Colonic mucosa (tissue), 4 donors: Measurements from ENCODE around the gene CTIF. TPM values are rescaled to one million over a fixed set of nuclear protein-coding genes. Genes with fewer than 3 reads are reported as not detected.

Experiments used
- DNase-seq: peaks from one replicate; pipeline ENCODE4 v3.0.0-alpha.2; 2020
- H3K27ac ChIP-seq: fragments of 200-600 bp; one replicate; pipeline ENCODE4 v1.8.0; 2021
- H3K27me3 ChIP-seq: fragments of 200-600 bp; one replicate; pipeline ENCODE4 v1.8.0; 2021
- H3K36me3 ChIP-seq: fragments of 200-600 bp; one replicate; pipeline ENCODE4 v1.8.0; 2021
- H3K4me1 ChIP-seq: fragments of 200-600 bp; one replicate; pipeline ENCODE4 v1.8.0; 2021; ENCODE audit warnings: mild to moderate bottlenecking
- H3K4me3 ChIP-seq: fragments of 200-600 bp; one replicate; pipeline ENCODE4 v1.8.0; 2021
- H3K9ac ChIP-seq, 2 donors: one replicate each; pipeline ENCODE4 v1.7.0; 2013; ENCODE audit warnings: control low read depth in 2 of 2, low read depth in 2 of 2, low read length in 2 of 2
- H3K9me3 ChIP-seq: fragments of 200-600 bp; one replicate; pipeline ENCODE4 v1.8.0; 2021
- intact Hi-C: fragments of 100-400 bp; cut with DNase I; formaldehyde crosslinking; loops from one replicate; pipeline ENCODE4 v1.14.1; 2022
- total RNA-seq, 2 donors: library from RNA; stranded (reverse); fragmentation: NEBNext Ultra II Directional in 1 of 2; extraction: Animal tissue kit (Norgen Biotek cat#: 25700) in 1 of 2; gene quantifications; one replicate each; pipeline ENCODE4 v1.2.1, GENCODE V29; 2021
- TF ChIP-seq, protein P1 (sequence below): fragments of 200-600 bp; IDR thresholded peaks from one replicate; pipeline ENCODE4 v1.8.0; 2022; ENCODE audit warnings: antibody characterized with exemption, mild to moderate bottlenecking
- donor health status: healthy.
- donor health status: DM: no; HTN: no; CAD: no.
- donor health status: DM: no; HTN: no; CAD: no.

Gene CTIF
- total RNA-seq, 2 donors from 2014 or later = 13.0 to 16.7 TPM

DNA sequence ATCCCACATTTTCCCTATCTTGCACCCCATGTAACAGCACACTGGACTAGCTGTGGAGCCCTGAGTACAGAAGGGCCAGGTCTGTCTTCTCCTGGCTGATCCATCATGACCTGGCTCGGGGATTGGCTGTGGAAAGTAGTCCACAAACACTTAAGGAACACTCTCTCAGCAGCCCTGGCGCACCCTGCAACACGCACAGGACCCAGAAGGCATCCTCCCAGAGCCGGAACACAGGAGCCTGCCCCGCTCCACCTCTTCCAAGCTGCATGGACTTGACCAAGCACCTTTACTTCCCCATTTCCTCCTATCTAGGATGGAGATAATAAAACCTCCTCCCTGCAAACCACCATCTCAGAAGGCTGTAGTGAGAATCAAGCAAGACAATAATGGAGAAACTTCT lies 151.7 kb downstream of the CTIF start:
- Histone ChIP-seq H3K4me3 (no peak overlapping the region), H3K27me3 (no peaks in the 10 kb centered on the region), H3K9me3 (no peaks in the 10 kb centered on the region), H3K9ac (no peak overlapping the region), H3K4me1 (no peaks in the 10 kb centered on the region), H3K27ac (no peak overlapping the region), H3K36me3 (no peaks in the 10 kb centered on the region)
- intact Hi-C loops = no loop called here
- no peak for DNase-seq
- TF ChIP-seq, protein P1, sequence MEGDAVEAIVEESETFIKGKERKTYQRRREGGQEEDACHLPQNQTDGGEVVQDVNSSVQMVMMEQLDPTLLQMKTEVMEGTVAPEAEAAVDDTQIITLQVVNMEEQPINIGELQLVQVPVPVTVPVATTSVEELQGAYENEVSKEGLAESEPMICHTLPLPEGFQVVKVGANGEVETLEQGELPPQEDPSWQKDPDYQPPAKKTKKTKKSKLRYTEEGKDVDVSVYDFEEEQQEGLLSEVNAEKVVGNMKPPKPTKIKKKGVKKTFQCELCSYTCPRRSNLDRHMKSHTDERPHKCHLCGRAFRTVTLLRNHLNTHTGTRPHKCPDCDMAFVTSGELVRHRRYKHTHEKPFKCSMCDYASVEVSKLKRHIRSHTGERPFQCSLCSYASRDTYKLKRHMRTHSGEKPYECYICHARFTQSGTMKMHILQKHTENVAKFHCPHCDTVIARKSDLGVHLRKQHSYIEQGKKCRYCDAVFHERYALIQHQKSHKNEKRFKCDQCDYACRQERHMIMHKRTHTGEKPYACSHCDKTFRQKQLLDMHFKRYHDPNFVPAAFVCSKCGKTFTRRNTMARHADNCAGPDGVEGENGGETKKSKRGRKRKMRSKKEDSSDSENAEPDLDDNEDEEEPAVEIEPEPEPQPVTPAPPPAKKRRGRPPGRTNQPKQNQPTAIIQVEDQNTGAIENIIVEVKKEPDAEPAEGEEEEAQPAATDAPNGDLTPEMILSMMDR = no peak

DNA sequence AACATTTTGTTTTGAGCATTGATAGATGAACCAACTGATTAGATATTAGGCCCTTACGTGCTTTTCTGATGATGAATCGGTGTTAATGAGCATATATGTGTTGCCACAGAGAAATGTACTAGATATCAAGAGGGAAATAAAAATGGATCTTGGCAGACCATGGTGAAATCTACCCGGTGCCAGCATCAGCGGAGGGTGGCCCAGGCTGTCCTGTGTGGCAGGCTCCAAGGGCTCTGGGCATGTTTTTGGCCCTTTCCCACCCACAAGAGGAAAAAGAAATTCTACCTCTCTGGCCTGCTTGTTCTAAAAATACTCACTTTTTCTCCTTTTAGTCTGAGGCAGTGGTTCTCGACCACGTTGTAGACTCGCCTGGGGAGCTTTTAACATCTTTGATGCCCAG lies 154.2 kb downstream of the CTIF start:
- H3K4me1 ChIP-seq = no peaks in the 10 kb centered on the region
- no peaks in the 10 kb centered on the region for H3K27me3 ChIP-seq
- no peak overlapping the region for H3K9ac ChIP-seq
- DNase-seq = no peak
- no peaks in the 10 kb centered on the region for H3K36me3 ChIP-seq
- no peak overlapping the region for H3K4me3 ChIP-seq
- H3K9me3 ChIP-seq = no peaks in the 10 kb centered on the region
- H3K27ac ChIP-seq = no peak overlapping the region
- intact Hi-C loops = no loop called here
- TF ChIP-seq, protein P1 = no peak

DNA sequence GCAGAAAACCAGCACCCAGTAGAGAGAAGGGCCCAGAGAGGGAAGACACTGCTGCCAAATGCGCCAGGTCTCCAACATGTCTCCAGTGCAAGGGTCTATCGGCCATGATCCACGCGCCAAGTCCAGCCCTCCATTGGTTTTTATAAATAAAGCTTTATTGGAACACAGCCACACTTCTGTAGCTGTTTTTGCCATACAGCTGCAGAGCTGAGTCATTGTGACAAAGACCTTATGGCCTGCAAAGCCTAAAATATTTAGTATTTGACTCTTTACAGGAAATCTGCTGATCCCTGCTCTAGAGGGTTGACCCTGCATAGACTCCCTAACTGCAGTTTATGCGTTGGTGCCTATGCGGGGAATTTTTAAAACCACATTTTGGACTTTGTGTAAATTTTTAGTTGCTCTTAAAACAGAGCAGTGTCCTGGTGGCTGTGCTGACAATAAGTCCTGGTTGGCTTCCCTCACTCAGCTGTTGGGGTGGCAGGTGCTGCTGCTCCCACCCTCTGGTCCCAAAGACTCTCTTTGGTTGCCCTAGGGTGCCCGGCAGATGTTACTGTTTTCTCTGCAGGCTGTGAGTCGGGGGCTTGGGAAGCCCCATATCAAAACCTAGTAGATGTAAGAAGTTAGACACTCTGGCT lies 154.9 kb downstream of the CTIF start:
- intact Hi-C loops = no loop called here
- Histone ChIP-seq H3K27me3 (no peaks in the 10 kb centered on the region), H3K9ac (no peak overlapping the region), H3K4me1 (no peaks in the 10 kb centered on the region), H3K9me3 (no peaks in the 10 kb centered on the region), H3K36me3 (no peaks in the 10 kb centered on the region), H3K27ac (no peak overlapping the region), H3K4me3 (no peak overlapping the region)
- DNase-seq = no peak
- TF ChIP-seq, protein P1 = no peak

DNA sequence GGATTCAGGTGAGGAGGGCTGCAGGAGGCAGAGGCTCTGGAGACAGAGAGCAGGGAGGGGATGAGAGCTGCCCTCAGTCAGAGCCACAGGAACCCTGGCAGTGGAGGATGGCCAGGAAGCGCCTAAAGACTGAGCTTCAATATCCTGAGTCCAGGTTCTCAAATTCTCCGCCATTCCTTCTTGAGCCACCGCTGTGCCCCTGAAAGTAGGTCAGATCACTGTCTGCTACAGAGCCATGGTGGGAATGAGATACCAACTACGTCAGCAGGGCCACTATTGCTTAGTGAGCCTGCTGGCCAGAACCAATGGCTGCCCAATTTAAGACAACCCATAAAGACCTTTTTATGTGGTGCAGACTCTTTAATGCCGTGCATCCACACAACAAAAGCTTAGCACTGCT lies 155.5 kb downstream of the CTIF start:
- TF ChIP-seq, protein P1 = no peak
- no peaks in the 10 kb centered on the region for H3K9me3 ChIP-seq
- no peak for DNase-seq
- no peaks in the 10 kb centered on the region for H3K4me1 ChIP-seq
- no peak overlapping the region for H3K4me3 ChIP-seq
- no peaks in the 10 kb centered on the region for H3K27me3 ChIP-seq
- H3K9ac ChIP-seq = no peak overlapping the region
- H3K36me3 ChIP-seq = no peaks in the 10 kb centered on the region
- intact Hi-C loops = no loop called here
- no peak overlapping the region for H3K27ac ChIP-seq

DNA sequence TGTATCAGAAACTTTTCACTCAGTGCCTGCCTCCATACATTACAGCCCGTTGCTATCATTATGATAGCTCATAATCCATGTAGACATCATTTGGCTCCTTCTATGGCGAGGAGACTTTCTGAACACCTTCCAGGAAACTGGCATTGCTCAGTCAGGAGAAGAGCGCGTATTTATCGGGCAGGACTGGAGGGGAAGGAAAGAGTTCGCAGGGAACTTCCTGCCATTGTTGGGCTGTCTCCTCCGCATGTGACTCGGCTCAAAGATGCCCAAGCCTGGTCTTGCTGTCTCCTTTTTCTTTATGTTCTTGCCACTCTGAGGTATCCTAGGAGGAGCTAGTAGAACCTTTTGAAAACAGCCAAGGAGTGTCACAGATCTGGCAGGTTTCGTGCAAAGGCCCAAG lies 156.8 kb downstream of the CTIF start:
- Histone ChIP-seq H3K9ac (no peak overlapping the region), H3K27me3 (no peaks in the 10 kb centered on the region), H3K27ac (no peak overlapping the region), H3K4me1 (no peaks in the 10 kb centered on the region), H3K36me3 (no peaks in the 10 kb centered on the region), H3K4me3 (no peak overlapping the region), H3K9me3 (no peaks in the 10 kb centered on the region)
- intact Hi-C loops = no loop called here
- DNase-seq = no peak
- TF ChIP-seq, protein P1 = no peak
